Measurements from ENCODE around the gene LRRC28. TPM values are rescaled to one million over a fixed set of nuclear protein-coding genes. Genes with fewer than 3 reads are reported as not detected.

LRRC28 gene
- total RNA-seq (ENCODE audit: low replicate concordance) = 26.9 and 27.0 TPM in 2 replicates
- long read RNA-seq, full-length matches to known transcripts = 29 of 50 reads
- long read RNA-seq, partial matches to known transcripts = 6 of 50 reads
- long read RNA-seq, other reads (novel, unspliced or antisense) = 15 of 50 reads

DNA sequence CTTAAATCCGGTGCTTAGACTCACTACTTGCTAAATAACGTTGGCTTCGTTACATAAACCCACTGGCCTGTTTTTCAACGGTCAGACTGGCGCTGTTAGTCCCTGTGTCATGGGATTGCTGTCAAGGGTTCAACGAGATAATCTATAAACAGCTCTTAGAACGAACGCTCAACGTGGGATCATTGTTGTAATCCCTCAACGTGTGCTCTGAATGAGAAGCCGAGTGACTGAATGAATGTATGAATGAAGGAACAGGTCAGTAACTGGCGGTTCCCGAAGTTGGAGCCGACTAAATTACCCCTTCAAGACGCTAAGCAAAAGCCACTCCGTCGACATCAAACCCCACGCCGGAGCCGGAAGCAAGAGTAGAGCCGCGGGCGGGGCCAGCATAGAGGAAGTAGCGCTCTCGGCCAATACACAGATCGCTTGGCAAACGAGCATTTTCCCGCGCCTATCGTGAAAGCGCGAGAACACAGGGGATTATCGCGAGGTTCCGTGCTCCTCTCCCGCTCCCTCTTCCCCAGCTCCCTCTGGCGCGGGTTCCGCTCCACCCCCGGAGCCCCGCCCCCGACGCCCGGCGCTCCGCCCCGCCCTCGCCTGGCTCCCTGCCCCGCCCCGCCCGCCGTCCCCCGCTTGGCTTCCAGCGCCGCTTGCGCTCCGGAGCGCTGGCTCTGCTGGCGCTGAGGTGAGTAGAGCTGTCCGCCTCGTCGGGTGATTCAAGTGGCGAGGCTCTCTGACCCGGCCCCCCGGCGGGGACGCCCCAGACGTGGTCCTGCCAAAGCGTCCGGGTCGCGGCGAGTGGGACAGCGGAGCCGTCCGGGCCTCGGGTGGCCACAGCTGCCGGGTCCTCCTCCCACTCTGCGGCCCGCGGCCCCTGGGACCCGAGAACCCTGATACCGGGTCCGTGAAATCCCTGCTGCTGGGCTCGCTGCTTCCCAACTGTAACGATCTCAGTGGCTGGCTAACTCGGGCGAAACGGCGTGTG, at the start of gene LRRC28:
Gene LRRC28 (plus strand): TSS at position 625 of the 985 bp plus-strand sequence. CDS start 4,477 bp downstream, outside the sequence.
- Mint-ChIP-seq H3K4me1 (ENCODE audit: unreplicated experiment) (peaks cover 15% of the 10 kb centered on the region), H3K9me3 (no peaks in the 10 kb centered on the region), H3K27me3 (no peaks in the 10 kb centered on the region), H3K27ac (peak within 1 kb of the TSS; percentile 78), H3K4me3 (peak within 1 kb of the TSS; percentile 93), H3K36me3 (no peaks in the 10 kb centered on the region)
- DNase-seq (ENCODE audit: extremely low spot score, unreplicated experiment) = peak; percentile 97
- TF ChIP-seq, protein P1, sequence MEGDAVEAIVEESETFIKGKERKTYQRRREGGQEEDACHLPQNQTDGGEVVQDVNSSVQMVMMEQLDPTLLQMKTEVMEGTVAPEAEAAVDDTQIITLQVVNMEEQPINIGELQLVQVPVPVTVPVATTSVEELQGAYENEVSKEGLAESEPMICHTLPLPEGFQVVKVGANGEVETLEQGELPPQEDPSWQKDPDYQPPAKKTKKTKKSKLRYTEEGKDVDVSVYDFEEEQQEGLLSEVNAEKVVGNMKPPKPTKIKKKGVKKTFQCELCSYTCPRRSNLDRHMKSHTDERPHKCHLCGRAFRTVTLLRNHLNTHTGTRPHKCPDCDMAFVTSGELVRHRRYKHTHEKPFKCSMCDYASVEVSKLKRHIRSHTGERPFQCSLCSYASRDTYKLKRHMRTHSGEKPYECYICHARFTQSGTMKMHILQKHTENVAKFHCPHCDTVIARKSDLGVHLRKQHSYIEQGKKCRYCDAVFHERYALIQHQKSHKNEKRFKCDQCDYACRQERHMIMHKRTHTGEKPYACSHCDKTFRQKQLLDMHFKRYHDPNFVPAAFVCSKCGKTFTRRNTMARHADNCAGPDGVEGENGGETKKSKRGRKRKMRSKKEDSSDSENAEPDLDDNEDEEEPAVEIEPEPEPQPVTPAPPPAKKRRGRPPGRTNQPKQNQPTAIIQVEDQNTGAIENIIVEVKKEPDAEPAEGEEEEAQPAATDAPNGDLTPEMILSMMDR (conservative IDR thresholded peaks at IDR 0.05) = no peak

DNA sequence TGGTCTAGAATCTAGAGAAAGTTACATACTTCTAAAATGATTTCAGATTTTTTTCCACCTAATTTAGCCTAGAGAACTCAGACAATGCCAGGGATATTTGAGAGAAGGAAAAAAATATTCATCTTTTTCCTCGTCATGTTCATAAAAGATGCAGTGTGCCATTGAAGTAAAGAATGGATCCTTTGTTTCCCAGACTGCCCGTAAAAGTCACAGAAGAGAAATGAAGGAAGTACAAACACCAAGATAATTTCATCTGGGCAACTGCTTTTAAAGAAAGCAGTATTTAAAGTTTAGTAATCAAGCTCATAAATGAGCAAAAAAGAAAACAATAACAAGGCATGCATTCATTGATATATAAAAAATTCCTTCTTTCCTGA, 49.1 kb upstream of the LRRC28 start:
- H3K27me3 Mint-ChIP-seq = no peaks in the 10 kb centered on the region
- H3K36me3 Mint-ChIP-seq = peaks cover 30% of the 10 kb centered on the region
- H3K9me3 Mint-ChIP-seq = peaks cover 9% of the 10 kb centered on the region
- TF ChIP-seq, protein P1 (conservative IDR thresholded peaks at IDR 0.05) = no peak
- H3K27ac Mint-ChIP-seq = no peak overlapping the region
- DNase-seq (ENCODE audit: extremely low spot score, unreplicated experiment) = no peak
- peaks cover 5% of the 10 kb centered on the region for H3K4me1 Mint-ChIP-seq (ENCODE audit: unreplicated experiment)
- H3K4me3 Mint-ChIP-seq = no peak overlapping the region

DNA sequence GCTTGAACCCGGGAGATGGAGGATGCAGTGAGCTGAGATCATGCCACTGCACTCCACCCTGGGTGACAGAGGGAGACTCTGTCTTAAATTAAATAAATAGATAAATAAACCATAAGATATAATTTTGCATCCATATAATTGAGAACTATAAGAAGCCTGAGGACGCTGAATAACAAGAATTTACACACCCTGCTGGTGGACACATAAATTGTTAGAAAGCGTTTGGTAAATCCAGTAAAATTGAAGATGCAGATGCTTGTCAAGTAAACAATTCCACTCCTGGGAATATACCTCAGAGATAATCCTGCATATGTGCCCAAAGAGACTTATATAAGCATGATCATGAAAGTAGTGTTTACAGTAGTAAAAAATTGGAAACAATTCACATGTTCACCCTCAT, 43.6 kb upstream of the LRRC28 start:
- H3K27me3 Mint-ChIP-seq = no peaks in the 10 kb centered on the region
- no peak for DNase-seq (ENCODE audit: extremely low spot score, unreplicated experiment)

DNA sequence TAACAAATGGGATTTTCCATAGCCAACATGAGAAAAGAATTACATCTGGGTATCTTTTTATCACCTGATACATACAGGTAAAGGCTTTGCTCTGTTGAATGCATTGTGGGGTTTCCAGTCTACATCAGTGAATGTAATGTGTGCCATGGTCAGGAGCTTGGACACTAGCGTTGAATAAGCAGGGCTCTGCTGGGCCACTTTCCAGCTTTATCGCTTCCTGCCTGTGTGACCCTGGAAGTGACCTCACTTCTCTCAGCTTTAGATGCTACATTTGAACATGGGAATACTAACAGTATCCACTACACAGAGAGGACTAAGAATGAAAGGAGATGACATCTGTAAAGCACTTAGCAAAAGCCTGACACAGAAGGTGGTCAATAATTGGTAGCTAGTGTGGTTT, 42.0 kb upstream of the LRRC28 start:
- H3K4me1 Mint-ChIP-seq (ENCODE audit: unreplicated experiment) = peaks cover 3% of the 10 kb centered on the region
- H3K27ac Mint-ChIP-seq = no peak overlapping the region
- H3K4me3 Mint-ChIP-seq = no peak overlapping the region
- peaks cover 9% of the 10 kb centered on the region for H3K9me3 Mint-ChIP-seq
- TF ChIP-seq, protein P1 (conservative IDR thresholded peaks at IDR 0.05) = no peak
- H3K27me3 Mint-ChIP-seq = no peaks in the 10 kb centered on the region
- no peak for DNase-seq (ENCODE audit: extremely low spot score, unreplicated experiment)
- H3K36me3 Mint-ChIP-seq = peaks cover 18% of the 10 kb centered on the region

More for the DNA sequence above, 43.6 kb upstream of the LRRC28 start:
- peaks cover 9% of the 10 kb centered on the region for H3K9me3 Mint-ChIP-seq
- TF ChIP-seq, protein P1 (conservative IDR thresholded peaks at IDR 0.05) = peak; percentile 33
- no peak overlapping the region for H3K27ac Mint-ChIP-seq
- H3K36me3 Mint-ChIP-seq = peaks cover 22% of the 10 kb centered on the region
- H3K4me3 Mint-ChIP-seq = no peak overlapping the region
- H3K4me1 Mint-ChIP-seq (ENCODE audit: unreplicated experiment) = peaks cover 3% of the 10 kb centered on the region

DNA sequence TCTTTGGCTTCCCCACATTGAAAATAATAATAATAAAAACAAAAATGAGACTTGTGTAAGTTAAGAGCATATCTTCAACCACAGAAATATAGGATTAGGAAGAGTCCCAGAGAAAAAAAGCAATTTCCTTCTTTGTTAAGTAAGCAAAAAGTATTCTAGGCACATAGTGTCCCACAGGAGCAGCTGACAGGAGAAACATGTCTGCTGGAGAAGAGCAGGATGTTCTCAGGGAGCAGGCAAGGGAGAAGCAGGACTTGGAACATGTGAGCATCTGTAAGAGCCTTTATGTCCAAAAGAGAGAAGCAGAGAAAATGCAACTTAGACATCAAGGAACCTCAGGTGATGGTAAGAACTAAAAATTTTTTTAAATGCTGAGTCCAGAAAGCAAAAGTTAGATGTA, 40.9 kb upstream of the LRRC28 start:
- DNase-seq (ENCODE audit: extremely low spot score, unreplicated experiment) = no peak
- TF ChIP-seq, protein P1 (conservative IDR thresholded peaks at IDR 0.05) = no peak
- Mint-ChIP-seq H3K27ac (no peak overlapping the region), H3K4me3 (no peak overlapping the region), H3K36me3 (peaks cover 14% of the 10 kb centered on the region), H3K4me1 (ENCODE audit: unreplicated experiment) (peaks cover 3% of the 10 kb centered on the region), H3K9me3 (peaks cover 9% of the 10 kb centered on the region), H3K27me3 (no peaks in the 10 kb centered on the region)

Measured in type B pancreatic cell (in vitro differentiated cells).